ENCODE measurements around the gene KIAA1671. TPM values are rescaled to one million over a fixed set of nuclear protein-coding genes. Genes with fewer than 3 reads are reported as not detected.

KIAA1671 gene
- total RNA-seq, 2 donors from 2014 or later: 82.5 to 94.3 TPM

DNA sequence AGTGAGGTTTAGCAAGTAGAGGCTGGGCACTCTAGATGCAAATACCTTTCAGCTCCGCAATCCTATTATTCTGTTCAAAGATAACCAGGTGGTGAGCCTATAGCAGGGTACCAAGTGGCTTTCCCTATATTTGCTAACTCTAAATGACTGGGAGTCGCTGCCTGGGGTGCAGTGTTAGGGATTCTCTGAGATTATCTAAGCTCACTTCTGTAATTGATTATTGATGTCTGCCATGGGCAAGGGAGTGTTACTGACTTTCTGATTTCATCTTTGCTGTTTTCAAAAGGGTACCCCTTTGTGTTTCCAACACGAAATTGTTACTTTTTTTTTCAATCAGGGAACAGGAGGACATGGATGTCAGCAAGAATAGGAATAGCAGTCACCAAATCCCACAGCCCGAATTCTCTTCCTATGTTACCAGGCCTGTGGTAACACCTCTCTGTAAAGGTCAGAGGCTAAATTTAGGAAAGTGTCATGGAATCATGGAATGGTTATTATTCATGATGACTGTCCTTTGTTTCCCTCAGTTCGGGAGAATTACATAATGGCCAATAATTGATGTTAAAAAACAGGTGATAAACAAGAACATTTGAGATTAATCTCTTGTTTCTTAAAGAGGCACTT is 184.5 kb downstream of the KIAA1671 start:
- peak overlapping the region in 1 of 2 donors; percentile 15 for H3K9ac ChIP-seq (ENCODE audit: low read depth in 2 of 2, low read length in 2 of 2)
- TF ChIP-seq, protein P1, sequence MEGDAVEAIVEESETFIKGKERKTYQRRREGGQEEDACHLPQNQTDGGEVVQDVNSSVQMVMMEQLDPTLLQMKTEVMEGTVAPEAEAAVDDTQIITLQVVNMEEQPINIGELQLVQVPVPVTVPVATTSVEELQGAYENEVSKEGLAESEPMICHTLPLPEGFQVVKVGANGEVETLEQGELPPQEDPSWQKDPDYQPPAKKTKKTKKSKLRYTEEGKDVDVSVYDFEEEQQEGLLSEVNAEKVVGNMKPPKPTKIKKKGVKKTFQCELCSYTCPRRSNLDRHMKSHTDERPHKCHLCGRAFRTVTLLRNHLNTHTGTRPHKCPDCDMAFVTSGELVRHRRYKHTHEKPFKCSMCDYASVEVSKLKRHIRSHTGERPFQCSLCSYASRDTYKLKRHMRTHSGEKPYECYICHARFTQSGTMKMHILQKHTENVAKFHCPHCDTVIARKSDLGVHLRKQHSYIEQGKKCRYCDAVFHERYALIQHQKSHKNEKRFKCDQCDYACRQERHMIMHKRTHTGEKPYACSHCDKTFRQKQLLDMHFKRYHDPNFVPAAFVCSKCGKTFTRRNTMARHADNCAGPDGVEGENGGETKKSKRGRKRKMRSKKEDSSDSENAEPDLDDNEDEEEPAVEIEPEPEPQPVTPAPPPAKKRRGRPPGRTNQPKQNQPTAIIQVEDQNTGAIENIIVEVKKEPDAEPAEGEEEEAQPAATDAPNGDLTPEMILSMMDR (IDR thresholded peaks at IDR 0.05): no peak
- peaks cover 22% of the 10 kb centered on the region for H3K4me1 ChIP-seq
- no peaks in the 10 kb centered on the region for H3K27me3 ChIP-seq
- no peaks in the 10 kb centered on the region for H3K9me3 ChIP-seq
- intact Hi-C loops (cut with DNase I): no loop called here
- no peak overlapping the region for H3K4me3 ChIP-seq
- no peak overlapping the region for H3K27ac ChIP-seq
- H3K36me3 ChIP-seq: no peaks in the 10 kb centered on the region
- no peak for DNase-seq

DNA sequence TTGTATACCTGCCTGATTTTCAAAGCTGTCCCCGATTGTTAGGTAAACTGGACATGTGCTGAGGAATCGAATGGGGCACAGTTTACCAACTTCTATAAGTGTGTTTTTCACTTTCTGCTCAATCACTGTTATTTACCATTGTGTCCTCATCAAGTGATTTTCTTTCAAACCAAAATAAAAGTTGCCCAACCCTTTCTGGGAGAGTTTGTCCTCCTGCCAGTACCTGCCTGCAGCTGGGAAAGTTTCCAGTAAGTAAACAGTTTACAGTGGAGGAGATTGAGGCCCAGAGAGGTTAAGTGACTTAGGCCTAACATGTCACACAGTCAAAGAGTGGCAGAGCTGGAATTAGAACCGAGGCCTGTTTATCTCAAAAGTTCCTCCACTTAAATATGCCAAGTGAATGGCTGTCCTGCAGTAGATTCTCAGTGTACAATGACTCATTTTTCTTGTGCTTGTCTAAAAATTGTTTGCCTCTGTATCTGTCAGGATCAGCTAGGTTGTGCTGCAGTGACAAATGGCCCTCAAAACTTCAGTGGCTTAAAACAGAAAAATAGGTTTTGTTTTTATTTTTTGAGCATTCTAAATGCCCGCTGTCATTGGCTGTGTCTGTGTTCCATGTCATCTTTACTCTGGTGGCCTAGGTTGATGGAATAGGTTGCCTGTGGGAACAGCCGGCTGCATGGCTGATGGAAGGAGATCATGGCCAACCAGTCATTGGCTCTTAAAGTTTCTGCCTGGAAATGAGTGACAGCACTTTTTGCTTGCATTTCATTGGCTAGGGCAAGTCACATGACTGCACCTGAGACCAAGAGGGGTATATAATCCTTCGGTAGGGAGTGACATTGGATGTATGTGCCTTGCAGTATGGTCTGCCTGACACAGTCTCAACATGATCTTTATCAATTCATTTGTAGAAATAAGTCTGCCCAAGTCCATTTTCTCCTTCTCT is 185.3 kb downstream of the KIAA1671 start:
- H3K27me3 ChIP-seq: no peaks in the 10 kb centered on the region
- H3K4me3 ChIP-seq: no peak overlapping the region
- peak; percentile 48 for DNase-seq
- intact Hi-C loops (cut with DNase I): no loop called here
- H3K36me3 ChIP-seq: no peaks in the 10 kb centered on the region
- TF ChIP-seq, protein P1 (IDR thresholded peaks at IDR 0.05): no peak
- no peaks in the 10 kb centered on the region for H3K9me3 ChIP-seq
- H3K9ac ChIP-seq (ENCODE audit: low read depth in 2 of 2, low read length in 2 of 2): peak overlapping the region in 1 of 2 donors; percentile 15
- no peak overlapping the region for H3K27ac ChIP-seq
- H3K4me1 ChIP-seq: peaks cover 17% of the 10 kb centered on the region

DNA sequence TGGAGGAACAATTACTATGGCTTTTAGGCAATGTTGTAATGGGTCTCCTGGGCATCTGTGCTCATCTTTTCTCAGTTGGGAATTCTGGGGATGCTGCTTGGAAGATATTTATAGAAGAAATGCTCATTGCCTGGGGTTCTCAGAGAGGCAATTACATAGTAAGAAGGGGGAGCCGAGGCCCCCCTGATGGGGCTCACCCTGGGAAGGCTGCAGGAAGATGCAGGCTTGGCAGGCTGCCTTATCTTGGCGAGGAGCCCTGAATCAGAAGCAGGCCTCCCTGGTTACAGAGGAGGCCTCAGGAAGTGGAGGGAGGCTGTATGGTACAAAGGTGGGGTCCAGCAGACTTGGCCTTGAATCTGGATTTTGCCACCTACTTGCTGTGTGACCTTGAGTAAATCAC is 186.5 kb downstream of the KIAA1671 start:
- H3K4me1 ChIP-seq: peaks cover 17% of the 10 kb centered on the region
- TF ChIP-seq, protein P1 (IDR thresholded peaks at IDR 0.05): no peak

DNA sequence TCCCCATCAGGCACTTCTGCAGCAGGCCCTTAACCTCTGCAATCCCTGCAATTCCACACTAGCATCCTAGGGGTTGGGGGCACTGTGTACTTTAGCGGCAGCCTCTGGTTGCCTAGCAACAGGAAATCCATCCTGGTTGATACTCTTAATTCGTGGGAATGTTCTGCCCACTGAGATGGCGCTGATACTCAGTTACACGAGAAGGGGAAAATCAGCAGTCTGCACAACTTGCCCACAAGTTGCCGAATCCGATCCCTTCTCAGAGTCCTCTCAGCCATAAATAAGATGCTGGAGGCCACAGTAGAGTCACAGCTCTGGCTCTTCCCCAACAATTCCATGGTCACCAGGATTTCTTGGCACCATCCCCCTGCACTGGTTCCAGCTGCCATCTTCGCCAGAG is 189.6 kb downstream of the KIAA1671 start:
- no peak overlapping the region for H3K9ac ChIP-seq (ENCODE audit: low read depth in 2 of 2, low read length in 2 of 2)
- no peaks in the 10 kb centered on the region for H3K9me3 ChIP-seq
- H3K4me1 ChIP-seq: peaks cover 11% of the 10 kb centered on the region
- no peak overlapping the region for H3K4me3 ChIP-seq
- no peaks in the 10 kb centered on the region for H3K27me3 ChIP-seq
- intact Hi-C loops (cut with DNase I): no loop called here
- H3K36me3 ChIP-seq: no peaks in the 10 kb centered on the region
- TF ChIP-seq, protein P1 (IDR thresholded peaks at IDR 0.05): no peak
- DNase-seq: no peak
- H3K27ac ChIP-seq: no peak overlapping the region

More for the DNA sequence above, 186.5 kb downstream of the KIAA1671 start:
- Histone ChIP-seq H3K27ac (no peak overlapping the region), H3K36me3 (no peaks in the 10 kb centered on the region), H3K9me3 (no peaks in the 10 kb centered on the region), H3K27me3 (no peaks in the 10 kb centered on the region), H3K9ac (ENCODE audit: low read depth in 2 of 2, low read length in 2 of 2) (no peak overlapping the region), H3K4me3 (no peak overlapping the region)
- intact Hi-C loops (cut with DNase I): no loop called here
- DNase-seq: peak; percentile 73

DNA sequence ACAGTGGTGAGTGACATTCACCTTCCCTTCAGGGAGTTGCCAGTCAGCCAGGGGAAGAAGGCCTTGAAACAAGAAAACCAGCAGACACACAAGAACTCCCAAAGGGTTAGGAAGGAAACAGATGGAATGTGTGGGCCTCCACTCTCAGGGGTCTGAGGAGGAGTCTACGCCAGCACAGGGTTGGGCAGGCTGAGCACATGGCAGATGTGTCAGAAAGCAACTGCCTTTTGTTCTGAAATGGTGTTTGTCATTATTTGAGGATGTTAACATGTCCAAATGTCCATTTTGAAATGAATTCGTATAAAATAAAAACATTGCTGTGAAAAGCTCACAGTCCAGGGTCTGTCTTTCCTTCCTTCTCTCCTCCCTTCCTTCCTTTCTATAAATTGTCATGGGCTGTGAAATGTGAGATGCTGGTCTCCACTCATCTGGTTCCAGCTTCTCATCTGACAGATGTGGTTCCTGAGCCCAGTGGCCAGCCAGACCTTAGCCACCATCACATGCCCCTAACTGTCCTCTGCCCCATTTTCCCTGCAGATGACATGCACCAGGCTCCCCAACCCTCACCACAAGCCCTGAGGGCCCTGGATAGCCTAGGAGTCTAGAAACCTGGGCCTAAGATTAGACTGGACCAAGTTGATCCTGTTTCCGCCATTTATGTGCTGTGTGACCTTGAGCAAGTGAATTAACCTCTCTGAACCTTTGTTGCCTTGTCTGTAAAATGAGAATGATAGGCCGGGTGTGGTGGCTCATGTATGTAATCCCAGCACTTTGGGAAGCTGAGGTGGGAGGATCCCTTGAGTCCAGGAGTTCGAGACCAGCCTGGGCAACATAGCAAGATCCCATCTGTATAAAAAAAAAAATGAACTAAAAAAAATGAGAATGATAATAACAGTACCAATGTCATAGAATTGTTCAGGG is 190.9 kb downstream of the KIAA1671 start:
- H3K4me1 ChIP-seq: peaks cover 11% of the 10 kb centered on the region
- H3K9me3 ChIP-seq: no peaks in the 10 kb centered on the region

More for the DNA sequence above, 190.9 kb downstream of the KIAA1671 start:
- intact Hi-C loops (cut with DNase I): no loop called here
- Histone ChIP-seq H3K9ac (ENCODE audit: low read depth in 2 of 2, low read length in 2 of 2) (no peak overlapping the region), H3K27me3 (no peaks in the 10 kb centered on the region), H3K36me3 (no peaks in the 10 kb centered on the region), H3K4me3 (no peak overlapping the region), H3K27ac (no peak overlapping the region)
- DNase-seq: no peak
- TF ChIP-seq, protein P1 (IDR thresholded peaks at IDR 0.05): no peak

Data from colonic mucosa (tissue), 4 donors.